SIG-M5 treated with dmso at 0.1 percent for 504 hours (cell line): ENCODE measurements around the gene SEC14L2.

Experiments used
- DNase-seq: peaks from one replicate; lab custom pipeline; 2025; ENCODE audit not compliant: unreplicated experiment; lab: John Stamatoyannopoulos, UW

SEC14L2 gene

GRCh38 chr22:30396871-30397655 is at the start of gene SEC14L2:
Gene SEC14L2, plus strand, starts transcription at chr22:30397018. Its CDS starts 99 bp downstream, at chr22:30397117.
- DNase-seq = no peak

GRCh38 chr22:30347255-30347892 is 49.4 kb upstream of the SEC14L2 start:
- no peak for DNase-seq

- no peak for DNase-seq
These were observed 48.4 kb upstream of the SEC14L2 start for GRCh38 chr22:30348404-30348803.

GRCh38 chr22:30348809-30349208 is 48.0 kb upstream of the SEC14L2 start:
- no peak for DNase-seq

GRCh38 chr22:30351226-30351625 is 45.6 kb upstream of the SEC14L2 start:
- DNase-seq = no peak

- DNase-seq = no peak
These were observed 42.2 kb upstream of the SEC14L2 start for GRCh38 chr22:30354644-30355043.

GRCh38 chr22:30356449-30357235 is 40.2 kb upstream of the SEC14L2 start, which contains the start of the genes CCDC157 and SF3A1:
Gene CCDC157, plus strand, starts transcription at chr22:30357007. Its CDS starts 8,994 bp downstream, at chr22:30366001.
Gene SF3A1, minus strand, starts transcription at chr22:30356894. Its CDS starts 102 bp downstream, at chr22:30356792.
- DNase-seq = peak; percentile 75

GRCh38 chr22:30357236-30357570 is 39.6 kb upstream of the SEC14L2 start:
- no peak for DNase-seq

GRCh38 chr22:30357650-30358215 is 39.1 kb upstream of the SEC14L2 start:
- DNase-seq = no peak

- DNase-seq = no peak
These were observed 38.3 kb upstream of the SEC14L2 start for GRCh38 chr22:30358541-30358940.

GRCh38 chr22:30361916-30362650 is 34.7 kb upstream of the SEC14L2 start:
- DNase-seq = no peak

GRCh38 chr22:30362651-30363281 is 34.1 kb upstream of the SEC14L2 start:
- no peak for DNase-seq

- DNase-seq = no peak
These were observed 30.9 kb upstream of the SEC14L2 start for GRCh38 chr22:30365891-30366290.

GRCh38 chr22:30368420-30368819 is 28.4 kb upstream of the SEC14L2 start:
- DNase-seq = no peak

- DNase-seq = no peak
These were observed 26.1 kb upstream of the SEC14L2 start for GRCh38 chr22:30370641-30371230.

GRCh38 chr22:30371321-30371720 is 25.5 kb upstream of the SEC14L2 start:
- no peak for DNase-seq

- DNase-seq = no peak
These were observed 24.8 kb upstream of the SEC14L2 start for GRCh38 chr22:30371981-30372380.

GRCh38 chr22:30372915-30373314 is 23.9 kb upstream of the SEC14L2 start:
- peak; percentile 68 for DNase-seq
